NCI-H2196 treated with DMSO at 0.1 percent for 48 hours (cell line): ENCODE data around the gene MATR3.
"Not testable (repeated sequence)": the region's sequence is repeated elsewhere in the genome, so short reads cannot be mapped to it uniquely, and the experiment has no call there.

Source experiments
- DNase-seq: peaks from one replicate; lab custom pipeline; 2025; ENCODE audit not compliant: unreplicated experiment; lab: John Stamatoyannopoulos, UW

MATR3 gene

DNA sequence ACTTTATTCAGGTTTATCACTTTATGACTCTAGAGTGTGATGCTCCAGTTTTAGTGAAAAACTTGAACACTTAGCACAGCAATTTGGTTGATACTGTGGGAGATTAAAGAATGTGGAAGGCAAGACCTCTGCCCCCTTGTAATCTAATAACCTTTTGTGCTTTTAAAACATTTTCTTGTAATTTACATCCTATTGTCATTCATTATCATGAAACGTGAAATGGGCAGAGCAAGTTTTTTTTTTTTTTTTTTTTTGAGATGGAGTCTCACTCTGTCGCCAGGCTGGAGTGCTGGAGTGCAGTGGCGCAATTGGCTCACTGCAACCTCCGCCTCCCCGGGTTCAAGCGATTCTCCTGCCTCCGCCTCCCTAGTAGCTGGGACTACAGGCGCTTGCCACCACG, 49.9 kb downstream of the MATR3 start:
- no peak for DNase-seq

DNA sequence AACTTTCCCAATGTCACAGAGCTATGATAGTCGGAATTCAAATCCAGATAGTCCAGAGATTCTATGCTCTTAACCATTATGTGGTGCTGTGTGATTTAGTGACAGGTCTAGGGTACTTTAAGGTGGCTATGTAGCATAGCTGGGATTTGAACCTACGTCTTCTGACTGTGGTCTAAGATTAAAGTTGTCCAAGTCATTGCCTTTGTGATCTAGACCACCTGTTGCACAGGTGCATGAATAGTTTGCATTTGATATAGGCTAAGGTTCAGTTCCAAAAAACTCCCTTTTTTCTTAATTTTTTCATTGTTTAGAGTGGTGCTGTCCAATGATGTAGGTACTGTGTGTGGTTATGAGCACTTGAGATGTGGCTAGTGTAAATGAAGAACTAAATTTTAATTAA, 50.6 kb downstream of the MATR3 start:
- no peak for DNase-seq

DNA sequence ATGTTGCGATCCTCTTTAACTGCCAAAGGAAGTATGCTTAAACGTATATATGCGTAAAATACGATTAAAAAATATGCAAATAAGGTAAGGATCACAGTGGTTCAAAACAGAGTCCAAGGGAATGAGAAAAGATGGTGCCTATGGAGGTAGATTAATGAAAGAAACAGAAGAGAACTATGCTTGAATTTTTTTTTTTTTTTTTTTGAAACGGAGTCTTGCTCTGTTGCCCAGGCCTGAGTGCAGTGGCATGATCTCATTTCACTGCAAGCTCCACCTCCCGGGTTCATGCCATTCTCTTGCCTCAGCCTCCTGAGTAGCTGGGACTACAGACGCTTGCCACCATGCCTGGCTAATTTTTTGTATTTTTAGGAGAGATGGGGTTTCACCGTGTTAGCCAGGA, 51.9 kb downstream of the MATR3 start:
- not testable (repeated sequence) for DNase-seq

DNA sequence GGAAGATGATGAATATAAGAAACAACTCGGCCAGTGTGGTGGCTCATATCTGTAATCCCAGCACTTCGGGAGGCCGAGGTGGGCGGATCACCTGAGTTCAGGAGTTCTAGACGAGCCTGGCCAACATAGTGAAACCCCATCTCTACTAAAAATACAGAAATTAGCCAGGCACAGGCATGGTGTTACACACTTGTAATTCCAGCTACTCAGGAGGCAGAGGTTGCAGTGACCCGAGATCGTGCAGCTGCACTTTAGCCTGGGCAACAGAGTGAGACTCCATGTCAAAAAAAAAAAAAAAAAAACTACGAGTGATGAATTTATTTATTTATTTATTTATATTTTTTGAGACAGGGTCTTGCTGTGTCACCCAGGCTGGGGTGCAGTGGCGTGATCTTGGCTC, 54.3 kb downstream of the MATR3 start:
- not testable (repeated sequence) for DNase-seq

DNA sequence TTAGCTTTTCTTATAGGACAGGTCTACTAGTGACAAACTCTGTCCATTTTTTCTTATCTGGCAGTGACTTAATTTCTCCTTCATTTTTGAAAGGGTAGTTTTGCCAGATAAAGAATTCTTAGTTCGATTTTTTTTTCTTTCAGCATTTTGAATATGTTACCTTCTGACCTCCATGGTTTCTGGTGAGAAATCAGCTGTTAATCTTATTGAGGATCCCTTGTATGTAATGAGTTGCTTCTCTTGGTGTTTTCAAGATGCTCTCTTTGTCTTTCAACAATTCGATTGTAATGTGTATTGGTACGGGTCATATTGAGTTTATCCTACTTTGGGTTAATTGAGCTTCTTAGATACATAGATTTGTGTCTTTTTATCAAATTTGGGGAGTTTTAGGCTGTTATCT, 60.6 kb downstream of the MATR3 start:
- DNase-seq = no peak

DNA sequence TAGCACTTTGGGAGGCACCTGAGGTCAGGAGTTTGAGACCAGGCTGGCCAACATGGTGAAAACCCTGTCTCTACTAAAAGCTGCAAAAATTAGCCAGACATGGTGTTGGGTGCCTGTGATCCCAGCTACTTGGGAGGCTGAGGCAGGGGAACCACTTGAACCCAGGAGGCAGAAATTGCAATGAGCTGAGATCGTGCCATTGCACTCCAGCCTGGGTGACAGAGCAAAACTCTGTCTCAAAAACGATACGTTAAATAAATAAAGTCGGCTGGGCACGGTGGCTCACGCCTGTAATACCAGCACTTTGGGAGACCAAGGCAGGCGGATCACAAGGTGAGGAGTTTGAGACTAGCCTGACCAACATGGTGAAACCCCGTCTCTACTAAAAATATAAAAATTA, 62.4 kb downstream of the MATR3 start:
- not testable (repeated sequence) for DNase-seq

DNA sequence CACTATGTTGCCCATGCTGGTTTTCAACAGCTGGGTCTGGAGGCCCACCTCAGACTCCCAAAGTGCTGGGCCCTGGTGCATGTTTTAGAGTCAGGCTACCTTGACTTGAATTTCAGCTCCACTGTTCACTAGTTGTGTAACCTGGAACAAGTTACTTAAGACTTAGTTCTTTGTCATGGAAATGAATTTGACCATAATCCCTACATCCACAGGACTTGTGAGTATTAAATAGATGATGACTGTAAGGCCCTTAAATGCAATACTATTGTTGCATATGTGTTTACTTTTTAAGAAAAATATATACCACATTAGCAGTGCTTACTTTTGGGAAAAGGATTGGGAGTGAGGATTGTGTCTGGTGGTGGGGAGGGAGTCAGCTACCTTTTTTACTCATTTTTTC, 64.5 kb downstream of the MATR3 start:
- no peak for DNase-seq

DNA sequence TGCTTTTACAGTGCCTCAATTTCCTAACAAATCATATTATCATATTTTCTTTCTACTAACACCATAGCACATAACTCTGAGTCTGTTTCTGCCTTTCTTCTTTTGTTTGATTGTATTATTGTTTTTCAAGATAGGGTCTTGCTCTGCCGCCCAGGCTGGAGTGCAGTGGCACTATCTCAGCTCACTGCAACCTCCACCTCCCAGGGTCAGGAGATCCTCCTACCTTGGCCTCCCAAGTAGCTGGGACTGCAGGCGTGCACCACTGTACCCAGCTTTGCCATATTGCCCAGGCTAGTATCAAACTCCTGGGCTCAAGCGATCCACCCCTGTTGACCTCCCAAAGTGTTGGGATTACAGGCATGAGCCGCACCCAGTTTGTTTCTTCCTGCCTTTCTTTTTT, 66.8 kb downstream of the MATR3 start:
- DNase-seq = no peak

DNA sequence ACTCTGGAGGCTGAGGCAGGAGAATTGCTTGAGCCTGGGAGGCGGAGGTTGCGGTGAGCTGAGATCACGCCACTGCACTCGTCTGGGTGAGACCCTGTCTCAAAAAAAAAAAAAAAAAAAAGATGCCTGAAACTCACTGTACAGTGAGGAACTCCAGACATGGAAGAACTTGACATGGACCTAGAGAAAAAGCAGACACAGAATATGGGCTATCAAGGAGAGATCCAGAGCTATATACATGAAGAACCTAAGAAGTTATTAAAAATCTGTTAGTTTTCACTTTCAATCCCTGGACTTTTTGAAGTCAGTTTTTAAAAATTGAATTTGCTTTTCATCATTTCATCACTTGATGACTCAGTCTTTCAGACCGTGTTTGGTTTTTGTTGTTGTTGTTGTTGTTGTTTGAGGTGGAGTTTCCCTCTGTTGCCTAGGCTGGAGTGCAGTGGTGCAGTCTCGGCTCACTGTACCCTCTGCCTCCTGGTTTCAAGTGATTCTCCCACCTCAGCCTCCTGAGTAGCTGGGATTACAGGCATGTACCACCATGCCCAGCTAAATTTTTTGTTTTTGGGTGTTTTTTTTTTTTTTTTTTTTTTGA, 68.4 kb downstream of the MATR3 start:
- no peak for DNase-seq

DNA sequence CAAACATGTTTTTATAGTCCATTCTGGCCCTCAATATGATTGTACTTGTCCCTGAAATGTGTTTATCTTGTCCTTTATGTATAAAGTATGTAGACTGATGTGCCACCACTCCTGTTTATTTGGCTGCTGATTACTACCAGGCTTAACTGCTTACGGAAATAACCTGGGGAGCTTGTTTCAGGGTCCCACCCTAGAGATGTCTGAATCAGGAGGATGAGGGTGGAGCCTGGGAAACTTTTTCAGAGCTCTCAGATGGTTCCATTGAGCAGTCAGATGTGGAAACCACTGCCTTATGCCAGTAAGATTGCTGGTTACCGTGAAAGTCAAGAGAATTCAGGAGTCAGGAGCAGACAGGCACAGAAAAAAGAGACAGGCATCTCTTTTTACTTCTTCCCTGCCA, 70.4 kb downstream of the MATR3 start:
- DNase-seq = no peak

DNA sequence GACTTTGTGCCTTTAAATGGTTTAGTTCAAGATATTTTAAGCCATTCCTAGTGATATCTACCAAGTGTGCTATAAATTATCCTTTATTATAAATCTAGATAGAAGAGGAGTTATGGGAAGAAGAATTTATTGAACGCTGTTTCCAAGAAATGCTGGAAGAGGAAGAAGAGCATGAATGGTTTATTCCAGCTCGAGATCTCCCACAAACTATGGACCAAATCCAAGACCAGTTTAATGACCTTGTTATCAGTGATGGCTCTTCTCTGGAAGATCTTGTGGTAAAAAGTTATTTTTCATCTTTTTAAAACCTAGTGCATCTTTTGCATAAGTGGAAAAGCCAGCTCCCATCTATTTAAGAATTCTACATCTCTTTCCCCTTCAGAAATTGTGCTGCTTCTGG, 70.9 kb downstream of the MATR3 start:
- no peak for DNase-seq

DNA sequence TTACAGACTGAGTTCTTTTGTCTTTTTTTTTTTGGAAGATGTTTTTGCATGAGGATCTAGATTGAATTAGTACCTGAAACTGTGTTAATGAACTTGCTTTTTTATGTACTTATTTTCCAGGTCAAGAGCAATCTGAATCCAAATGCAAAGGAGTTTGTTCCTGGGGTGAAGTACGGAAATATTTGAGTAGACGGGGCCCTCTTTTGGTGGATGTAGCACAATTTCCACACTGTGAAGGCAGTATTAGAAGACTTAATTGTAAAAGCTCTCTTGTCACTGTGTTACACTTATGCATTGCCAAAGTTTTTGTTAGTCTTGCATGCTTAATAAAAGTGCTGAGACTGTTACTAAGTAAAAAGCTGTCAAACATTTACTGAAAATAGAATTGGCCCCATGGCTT, 75.1 kb downstream of the MATR3 start:
- DNase-seq = no peak

DNA sequence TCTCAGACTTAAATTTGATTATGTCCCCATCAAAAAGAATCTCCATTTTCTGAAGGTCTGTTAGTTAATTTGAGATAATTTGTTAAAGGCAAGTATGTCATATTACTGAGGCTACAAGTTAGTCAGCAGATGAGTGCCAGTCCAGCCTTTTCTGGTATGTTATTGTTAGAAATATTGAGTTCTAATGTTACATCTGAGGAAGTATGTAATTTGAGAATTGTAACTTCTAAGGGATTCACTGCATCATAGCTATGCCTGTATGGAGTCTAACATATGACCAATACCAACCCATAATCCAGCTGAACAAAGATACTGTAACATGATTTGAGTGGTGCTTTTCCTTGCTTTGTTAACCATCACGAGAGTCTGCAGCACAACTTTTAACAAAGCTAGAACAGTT, 75.6 kb downstream of the MATR3 start:
- DNase-seq = no peak

DNA sequence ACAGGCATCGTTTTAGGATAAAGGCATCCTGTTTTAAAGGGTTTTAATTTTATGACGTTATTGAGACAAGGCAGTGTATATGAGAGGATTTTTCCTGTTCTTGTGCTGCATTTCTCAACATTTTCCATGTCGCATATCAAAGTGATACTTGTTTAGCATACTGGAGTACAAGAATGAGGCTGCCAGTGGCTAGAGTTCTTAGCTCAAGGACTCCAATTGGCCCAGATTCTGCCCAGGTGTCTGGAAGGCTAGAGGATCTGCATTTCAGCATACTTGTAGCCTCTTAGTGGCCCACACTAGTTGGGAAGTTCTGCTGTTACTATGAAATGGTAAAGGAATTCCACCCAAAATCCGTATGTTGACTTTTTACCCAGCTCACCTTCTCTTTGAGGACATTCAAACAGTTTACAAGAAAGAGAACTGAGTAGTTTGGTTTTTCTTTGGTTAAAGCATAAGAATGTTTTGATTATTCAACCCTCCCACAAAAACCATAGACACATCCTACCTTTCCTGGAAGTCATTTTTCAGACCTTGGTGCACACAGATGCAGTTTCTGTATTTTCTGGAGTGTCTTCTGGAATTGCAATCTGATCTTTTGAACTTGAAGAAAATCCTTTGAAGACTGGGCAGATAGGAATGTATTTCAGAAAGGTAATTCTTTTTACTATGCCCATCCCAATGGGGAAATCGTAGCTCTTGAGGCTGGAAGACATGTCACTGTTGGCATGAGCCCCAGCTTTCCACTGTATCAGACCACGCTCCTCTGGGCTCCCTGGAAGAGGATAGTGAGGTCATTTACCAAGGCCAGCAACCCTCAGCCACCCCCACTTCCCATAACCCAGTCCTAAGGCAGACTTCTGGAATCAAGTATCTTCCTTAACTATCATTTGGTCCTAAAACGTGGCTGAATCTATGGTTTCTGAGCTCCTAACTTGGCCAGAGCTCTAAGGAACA, 78.2 kb downstream of the MATR3 start:
- DNase-seq = no peak

DNA sequence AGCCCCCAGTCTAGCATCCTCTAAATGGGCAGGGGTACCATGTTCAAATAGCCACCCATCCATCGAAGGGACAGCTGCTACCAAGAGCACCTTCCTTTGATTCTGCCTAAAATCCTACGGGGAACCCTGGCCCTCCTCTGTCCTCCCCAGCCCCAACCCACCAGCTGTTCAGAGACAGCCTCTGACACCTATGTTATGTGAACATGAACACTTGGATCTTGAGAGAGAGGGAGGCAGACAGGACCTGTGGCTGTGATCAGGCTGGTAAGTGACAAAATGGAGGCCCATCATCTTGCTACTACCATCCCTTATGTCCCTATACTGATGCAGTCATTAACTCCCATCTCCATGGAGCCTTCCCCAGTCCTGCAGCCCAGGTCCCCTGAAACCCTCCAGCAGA, 81.4 kb downstream of the MATR3 start:
- DNase-seq = no peak

DNA sequence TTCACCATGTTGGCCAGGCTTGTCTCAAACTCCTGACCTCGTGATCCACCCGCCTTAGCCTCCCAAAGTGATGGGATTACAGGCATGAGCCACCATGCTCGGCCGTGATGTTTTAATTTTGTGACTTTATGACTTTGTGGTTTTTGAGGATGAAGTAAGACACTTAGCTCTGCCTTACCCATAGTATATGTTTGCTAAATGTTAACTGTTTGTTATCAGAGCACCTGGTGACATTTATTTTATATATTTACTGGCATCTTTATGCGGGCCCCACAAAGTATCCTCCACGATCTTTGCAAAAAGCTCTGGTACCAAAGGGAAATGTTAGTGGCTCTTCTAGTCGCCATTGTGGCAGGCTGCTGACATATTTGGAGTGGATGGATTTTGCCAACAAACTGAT, 82.8 kb downstream of the MATR3 start:
- no peak for DNase-seq

DNA sequence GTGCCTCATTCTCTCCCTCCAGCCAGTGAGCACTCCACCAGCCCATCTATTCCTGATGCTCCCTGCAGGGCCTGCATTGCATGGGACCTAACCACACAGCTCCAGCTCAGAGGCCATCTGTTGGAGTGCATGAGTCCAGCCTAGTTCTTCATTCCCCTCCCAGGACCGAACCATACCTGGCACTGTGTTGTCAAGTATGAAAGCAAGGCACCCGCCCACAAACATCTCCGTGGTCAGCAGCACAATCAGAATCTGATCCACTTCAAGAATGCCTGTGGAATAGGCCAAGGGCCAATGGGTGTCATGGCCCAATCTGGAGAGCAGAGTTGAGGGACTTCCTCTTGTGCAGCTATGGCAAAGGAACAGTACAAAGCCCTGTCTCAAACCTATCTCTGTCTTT, 83.7 kb downstream of the MATR3 start:
- no peak for DNase-seq

DNA sequence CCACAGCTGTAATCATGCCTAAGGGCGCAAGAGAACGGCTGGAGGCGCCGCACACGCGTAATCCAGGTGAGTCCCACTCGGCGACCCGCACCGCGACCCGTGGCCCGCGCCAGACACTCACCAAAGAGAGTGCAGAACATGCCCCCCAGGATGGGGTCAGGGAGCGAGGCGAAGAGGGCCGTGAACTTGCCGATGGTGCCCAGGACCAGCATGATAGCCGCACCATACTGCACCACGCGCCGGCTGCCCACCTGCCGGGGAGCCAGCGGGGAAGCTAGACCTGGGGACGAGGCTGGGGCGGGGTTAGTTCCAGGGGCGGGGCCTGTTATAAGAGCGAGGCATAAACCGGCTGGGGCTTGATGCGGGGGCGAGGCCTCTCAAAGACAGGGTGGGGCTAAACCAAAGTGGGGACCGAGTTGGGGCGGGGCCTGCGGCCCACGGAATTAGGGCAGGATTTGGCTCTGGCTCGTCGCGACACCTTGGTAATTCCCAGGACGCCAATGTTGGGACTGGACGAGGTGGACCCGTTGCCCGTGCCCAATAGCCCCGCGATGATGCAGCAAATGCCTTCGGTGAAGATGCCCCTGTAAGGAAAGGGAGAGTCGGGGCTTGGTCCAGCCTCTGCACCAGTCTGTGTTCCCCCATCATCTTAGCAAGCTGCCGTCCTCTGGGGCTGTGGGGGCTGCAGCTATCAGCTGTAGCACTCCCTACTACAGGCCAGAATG, 84.7 kb downstream of the MATR3 start:
- DNase-seq = no peak

DNA sequence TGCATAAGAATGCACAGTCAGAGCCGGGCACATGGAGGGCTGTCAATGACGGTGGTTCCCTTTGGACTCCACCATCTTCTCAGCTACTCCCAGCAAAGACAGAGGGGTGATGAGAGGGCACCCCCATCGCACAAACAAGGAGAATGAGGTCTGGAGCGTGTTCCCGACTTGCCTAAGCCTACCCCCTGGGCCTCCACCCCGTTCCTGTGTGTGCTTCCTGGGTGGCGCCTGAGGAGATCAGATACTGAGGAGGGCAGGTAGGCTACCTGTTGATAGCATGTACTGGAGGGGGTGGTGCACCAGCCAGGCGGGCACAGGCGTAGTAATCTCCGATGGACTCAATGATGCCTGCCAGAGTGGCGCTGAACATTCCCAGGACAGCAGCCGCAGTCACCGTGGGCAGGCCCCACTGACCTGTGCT, 85.4 kb downstream of the MATR3 start:
- DNase-seq = no peak

DNA sequence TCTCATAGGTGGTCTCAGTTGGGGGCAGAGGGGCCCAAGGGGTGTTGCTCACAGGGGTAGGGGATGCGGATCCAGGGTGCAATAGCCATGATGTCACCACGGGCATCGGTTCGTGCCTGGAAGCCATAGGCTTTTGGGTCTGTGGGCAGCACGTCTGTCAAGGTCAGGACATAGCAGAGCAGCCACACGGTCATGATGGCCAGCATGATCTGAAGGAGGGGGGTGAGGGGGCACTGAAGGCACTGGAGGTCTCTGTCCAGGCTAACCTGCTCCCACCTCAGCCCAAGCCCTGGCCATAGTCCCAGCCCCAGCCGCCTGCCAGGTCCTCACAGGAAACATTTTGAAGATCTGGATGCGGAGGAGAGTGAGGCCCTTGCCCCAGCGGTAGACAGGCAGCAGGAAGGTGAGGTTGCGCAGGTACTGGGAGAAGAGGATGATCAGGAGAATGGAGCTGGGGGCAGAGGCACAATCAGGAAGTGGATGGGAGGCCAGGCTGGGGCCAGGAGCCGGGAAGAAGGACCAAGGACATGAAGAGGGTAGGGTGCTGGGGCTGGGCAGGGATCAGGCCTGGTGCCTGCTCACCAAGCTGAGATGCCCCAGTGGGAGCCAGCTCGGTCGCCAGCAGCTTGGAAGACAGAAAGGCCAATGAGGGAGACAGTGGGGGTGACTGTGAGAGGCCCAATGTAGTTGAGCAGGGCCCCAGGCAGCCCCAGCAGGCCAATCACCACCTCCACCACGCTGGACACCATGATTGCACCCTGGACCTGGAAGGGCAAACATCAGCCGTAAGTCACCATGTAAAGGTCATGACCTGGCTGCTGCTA, 86.3 kb downstream of the MATR3 start:
- no peak for DNase-seq
